ENCODE data around the gene PIGQ.

Gene PIGQ

DNA sequence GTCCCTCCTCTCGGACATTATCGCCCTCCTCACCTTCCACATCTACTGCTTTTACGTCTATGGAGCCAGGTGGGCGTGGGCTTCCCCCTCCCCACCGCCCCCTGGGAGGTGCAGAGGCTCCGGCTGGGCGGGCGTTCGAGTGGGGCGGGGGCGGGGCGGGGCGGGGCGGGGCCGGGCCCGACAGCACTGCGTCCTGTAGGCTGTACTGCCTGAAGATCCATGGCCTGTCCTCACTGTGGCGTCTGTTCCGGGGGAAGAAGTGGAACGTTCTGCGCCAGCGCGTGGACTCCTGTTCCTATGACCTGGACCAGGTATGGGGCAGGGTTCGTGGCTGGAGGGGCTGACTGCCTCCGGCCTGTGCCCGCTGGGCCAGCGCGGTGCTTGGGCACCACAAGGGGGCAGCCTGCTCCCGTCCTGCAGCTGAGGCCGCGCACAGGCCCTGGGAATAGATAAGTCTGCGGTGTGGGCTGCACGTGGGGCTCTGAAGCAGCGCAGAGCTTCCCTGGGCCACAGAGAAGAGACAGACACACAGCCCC is 9.2 kb downstream of the PIGQ start:
- H3K9me3 ChIP-seq, result no peaks in the 10 kb centered on the region
- no peak overlapping the region for H3K4me3 ChIP-seq
- TF ChIP-seq, protein P1, sequence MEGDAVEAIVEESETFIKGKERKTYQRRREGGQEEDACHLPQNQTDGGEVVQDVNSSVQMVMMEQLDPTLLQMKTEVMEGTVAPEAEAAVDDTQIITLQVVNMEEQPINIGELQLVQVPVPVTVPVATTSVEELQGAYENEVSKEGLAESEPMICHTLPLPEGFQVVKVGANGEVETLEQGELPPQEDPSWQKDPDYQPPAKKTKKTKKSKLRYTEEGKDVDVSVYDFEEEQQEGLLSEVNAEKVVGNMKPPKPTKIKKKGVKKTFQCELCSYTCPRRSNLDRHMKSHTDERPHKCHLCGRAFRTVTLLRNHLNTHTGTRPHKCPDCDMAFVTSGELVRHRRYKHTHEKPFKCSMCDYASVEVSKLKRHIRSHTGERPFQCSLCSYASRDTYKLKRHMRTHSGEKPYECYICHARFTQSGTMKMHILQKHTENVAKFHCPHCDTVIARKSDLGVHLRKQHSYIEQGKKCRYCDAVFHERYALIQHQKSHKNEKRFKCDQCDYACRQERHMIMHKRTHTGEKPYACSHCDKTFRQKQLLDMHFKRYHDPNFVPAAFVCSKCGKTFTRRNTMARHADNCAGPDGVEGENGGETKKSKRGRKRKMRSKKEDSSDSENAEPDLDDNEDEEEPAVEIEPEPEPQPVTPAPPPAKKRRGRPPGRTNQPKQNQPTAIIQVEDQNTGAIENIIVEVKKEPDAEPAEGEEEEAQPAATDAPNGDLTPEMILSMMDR (IDR thresholded peaks at IDR 0.05), result peak; percentile 63 to 80
- no peaks in the 10 kb centered on the region for H3K27me3 ChIP-seq
- H3K27ac ChIP-seq, result no peak overlapping the region
- peaks cover 14 to 71% (median 21%) of the 10 kb centered on the region in 3 donors for H3K36me3 ChIP-seq
- peak; percentile 62 to 78 for DNase-seq
- intact Hi-C loops (cut with DNase I; ENCODE audit: low total_unique reads), result loop anchor here (5.0 kb wide), 1 partner anchor 78 kb away; no protein-coding TSS in a partner anchor
- H3K4me1 ChIP-seq, result peaks cover 0 to 2% (median 0%) of the 10 kb centered on the region in 4 donors

DNA sequence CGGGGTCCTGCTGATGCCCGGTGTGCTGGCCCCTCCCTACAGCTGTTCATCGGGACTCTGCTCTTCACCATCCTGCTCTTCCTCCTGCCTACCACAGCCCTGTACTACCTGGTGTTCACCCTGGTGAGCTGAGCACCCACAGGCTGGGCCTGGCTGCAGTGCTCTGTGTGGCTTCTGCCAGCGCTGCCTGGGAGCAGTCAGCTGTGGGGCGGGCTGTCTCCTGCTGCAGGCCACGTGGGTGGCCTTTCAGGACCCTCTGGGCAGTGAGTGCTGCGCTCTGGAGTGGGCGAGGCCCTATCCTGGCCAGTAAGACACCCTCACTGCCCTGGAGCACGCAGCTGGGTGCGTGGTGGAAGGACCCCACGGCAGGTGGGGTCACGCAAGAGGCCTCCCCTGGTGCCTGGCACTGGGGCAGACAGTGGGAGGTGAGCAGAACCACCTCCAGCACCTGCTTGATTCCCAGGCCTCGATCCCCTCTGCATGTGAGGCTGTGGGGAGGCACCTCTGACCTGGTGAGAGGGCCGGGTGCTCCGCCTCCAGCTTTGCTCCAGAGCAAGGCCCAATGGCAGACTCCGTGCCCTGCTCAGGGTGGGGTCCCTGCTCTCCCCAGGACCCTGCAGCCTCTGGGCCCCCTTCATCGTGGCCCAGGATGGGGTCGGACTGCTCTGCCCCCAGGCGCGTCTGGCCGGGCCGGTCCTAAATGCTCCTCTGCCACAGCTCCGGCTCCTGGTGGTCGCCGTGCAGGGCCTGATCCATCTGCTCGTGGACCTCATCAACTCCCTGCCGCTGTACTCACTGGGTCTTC is 10.6 kb downstream of the PIGQ start:
- intact Hi-C loops (cut with DNase I; ENCODE audit: low total_unique reads), result loop anchor here (10.0 kb wide), 1 partner anchor 54 kb away; the partner anchor contains the start of genes METTL26 and WFIKKN1
- DNase-seq, result no peak
- no peak overlapping the region for H3K27ac ChIP-seq
- H3K4me3 ChIP-seq, result no peak overlapping the region
- peaks cover 0 to 8% (median 0%) of the 10 kb centered on the region in 4 donors for H3K4me1 ChIP-seq
- TF ChIP-seq, protein P1 (IDR thresholded peaks at IDR 0.05), result no peak
- H3K9me3 ChIP-seq, result no peaks in the 10 kb centered on the region
- peaks cover 7 to 57% (median 8%) of the 10 kb centered on the region in 3 donors for H3K36me3 ChIP-seq
- peaks cover 0 to 2% of the 10 kb centered on the region in 2 donors for H3K27me3 ChIP-seq

DNA sequence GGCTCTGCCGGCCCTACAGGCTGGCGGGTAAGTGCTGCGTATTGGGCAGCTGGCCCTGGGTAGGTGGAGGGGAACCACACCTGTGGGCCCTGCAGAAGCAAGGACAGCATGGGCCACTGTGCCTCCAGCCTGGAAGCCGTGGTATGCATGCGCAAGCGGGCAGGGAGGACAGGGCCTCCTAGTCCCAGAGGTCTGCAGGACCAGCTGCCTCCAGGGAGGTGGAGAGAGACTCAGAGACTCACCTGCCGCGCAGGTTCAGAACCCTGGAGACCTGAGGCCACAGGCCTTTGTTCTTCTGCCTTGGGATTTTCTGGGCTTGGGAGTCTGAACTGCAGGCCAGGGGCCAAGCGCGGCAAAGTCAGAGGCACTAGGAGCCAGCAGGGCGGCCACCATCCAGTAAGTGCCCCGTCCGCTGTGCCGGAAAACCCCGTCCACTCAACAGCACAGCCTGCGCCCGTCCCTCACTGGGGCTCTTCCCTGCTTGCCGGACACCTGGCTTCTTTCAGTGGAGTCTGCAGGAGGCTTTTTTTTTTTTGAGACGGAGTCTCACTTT is 11.3 kb downstream of the PIGQ start:
- intact Hi-C loops (cut with DNase I; ENCODE audit: low total_unique reads), result loop anchor here (10.0 kb wide), 1 partner anchor 54 kb away; the partner anchor contains the start of genes METTL26 and WFIKKN1
- no peaks in the 10 kb centered on the region for H3K9me3 ChIP-seq
- H3K36me3 ChIP-seq, result peaks cover 3 to 51% (median 5%) of the 10 kb centered on the region in 3 donors
- H3K4me3 ChIP-seq, result no peak overlapping the region
- no peak overlapping the region for H3K27ac ChIP-seq
- DNase-seq, result no peak
- peaks cover 0 to 8% (median 0%) of the 10 kb centered on the region in 4 donors for H3K4me1 ChIP-seq
- TF ChIP-seq, protein P1 (IDR thresholded peaks at IDR 0.05), result no peak
- peaks cover 0 to 5% of the 10 kb centered on the region in 2 donors for H3K27me3 ChIP-seq

DNA sequence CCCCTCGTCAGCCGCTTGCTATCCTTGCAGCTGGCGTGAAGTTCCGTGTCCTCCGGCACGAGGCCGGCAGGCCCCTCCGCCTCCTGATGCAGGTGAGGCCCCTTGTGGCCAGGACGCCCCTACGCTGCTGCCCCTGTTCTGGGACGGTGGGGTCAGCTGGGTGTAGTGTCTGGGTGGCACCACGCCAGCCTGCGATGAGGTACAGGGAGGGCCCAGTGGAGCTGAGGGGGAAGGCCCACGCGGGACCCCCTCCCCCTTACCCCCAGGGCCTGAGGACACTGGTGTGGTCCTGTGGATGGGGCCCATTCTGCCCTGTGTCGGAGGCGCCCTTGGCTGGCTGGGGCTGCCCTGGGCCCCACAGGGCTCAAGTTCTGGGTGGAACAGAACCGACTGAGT is 12.4 kb downstream of the PIGQ start:
- no peak for DNase-seq
- Histone ChIP-seq H3K4me3 (no peak overlapping the region), H3K27me3 (peaks cover 0 to 5% of the 10 kb centered on the region in 2 donors), H3K9me3 (no peaks in the 10 kb centered on the region), H3K27ac (no peak overlapping the region), H3K36me3 (peaks cover 0 to 44% (median 5%) of the 10 kb centered on the region in 3 donors), H3K4me1 (peaks cover 0 to 18% (median 4%) of the 10 kb centered on the region in 4 donors)
- TF ChIP-seq, protein P1 (IDR thresholded peaks at IDR 0.05), result no peak
- intact Hi-C loops (cut with DNase I; ENCODE audit: low total_unique reads), result loop anchor here (10.0 kb wide), 1 partner anchor 53 kb away; the partner anchor contains the start of genes METTL26 and WFIKKN1

DNA sequence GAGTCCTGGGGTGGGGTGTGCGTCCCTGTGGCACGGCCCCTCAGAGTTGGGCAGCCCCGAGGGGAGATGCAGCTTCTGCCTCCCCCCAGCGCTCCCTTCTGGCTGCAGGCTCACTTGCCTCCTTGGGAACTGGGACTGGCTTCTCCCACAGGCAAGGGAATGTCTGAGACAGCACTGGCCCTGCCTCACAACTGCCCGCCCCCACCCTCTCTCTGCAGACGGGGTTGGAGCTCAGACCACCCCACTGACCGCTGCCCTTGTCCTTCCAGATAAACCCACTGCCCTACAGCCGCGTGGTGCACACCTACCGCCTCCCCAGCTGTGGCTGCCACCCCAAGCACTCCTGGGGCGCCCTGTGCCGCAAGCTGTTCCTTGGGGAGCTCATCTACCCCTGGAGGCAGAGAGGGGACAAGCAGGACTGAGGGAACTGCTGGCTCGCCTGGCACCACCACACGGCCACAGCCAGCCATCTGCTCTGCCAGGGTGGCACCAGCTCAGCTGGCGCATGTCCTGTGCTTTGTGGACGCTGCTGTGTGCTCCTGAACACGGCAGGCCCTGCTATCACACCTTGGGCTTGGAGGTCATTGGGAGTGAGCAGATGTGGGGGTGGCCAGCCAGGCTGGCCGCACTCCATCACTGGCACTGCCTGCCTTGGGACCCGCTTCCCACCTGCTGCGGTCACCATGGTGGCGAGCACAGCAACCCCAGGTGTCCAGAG is 13.0 kb downstream of the PIGQ start:
- intact Hi-C loops (cut with DNase I; ENCODE audit: low total_unique reads), result loop anchor here (10.0 kb wide), 1 partner anchor 52 kb away; the partner anchor contains the start of genes METTL26 and WFIKKN1
- Histone ChIP-seq H3K9me3 (no peaks in the 10 kb centered on the region), H3K4me3 (no peak overlapping the region), H3K4me1 (peaks cover 0 to 24% (median 8%) of the 10 kb centered on the region in 4 donors), H3K36me3 (peaks cover 0 to 42% (median 5%) of the 10 kb centered on the region in 3 donors), H3K27ac (no peak overlapping the region), H3K27me3 (peaks cover 0 to 5% of the 10 kb centered on the region in 2 donors)
- DNase-seq, result no peak
- TF ChIP-seq, protein P1 (IDR thresholded peaks at IDR 0.05), result no peak
